ENCODE results near the gene PFN3. TPM values are rescaled to one million over a fixed set of nuclear protein-coding genes. Genes with fewer than 3 reads are reported as not detected.
"Not testable (repeated sequence)": the region's sequence is repeated elsewhere in the genome, so short reads cannot be mapped to it uniquely, and the experiment has no call there.

PFN3 gene
- total RNA-seq, 2 donors from 2014 or later: not detected

DNA sequence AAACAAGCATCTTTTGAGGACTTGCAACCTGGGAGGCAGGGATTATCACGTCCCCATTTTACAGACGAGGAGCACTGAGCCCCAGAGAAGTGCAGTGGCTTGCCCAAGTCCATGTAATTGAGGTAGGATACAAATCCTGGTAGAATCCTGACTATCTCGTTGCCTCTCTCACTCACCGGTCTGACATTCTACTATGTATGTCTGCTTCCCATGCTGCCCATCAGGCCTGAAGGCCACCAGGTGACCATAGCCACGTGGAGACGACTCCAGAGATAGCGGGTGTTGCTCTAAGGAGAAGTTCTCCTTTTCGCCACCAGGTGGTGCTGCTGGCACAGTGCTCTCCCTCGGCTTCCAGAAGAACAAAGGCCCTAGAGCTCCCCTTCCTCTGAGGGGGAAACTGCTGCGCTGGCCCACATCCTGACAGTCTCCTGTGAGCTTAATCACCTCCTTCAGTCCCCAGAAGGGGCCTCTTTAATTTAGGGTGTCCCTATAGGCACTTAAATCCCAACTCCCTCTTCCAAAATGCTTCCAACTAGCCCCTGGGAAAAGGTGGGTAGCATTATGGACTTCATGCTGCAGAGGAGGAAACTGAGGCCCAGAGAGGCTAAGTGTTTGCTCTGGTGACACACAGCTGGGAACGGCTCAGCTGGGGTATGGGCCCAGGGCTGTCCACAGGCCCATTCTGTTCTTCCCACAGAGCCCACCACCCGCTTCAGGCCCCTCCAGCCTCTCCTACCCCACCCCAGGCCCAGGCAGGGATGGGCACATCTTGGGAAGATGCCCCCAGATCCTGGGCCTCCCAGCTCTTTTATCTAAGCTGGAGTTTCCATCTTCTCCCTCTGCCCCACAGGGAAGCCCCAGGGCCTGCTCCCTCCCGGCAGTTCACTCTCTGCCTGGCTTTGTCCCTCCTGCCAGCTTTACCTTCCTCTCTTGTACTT lies 9.8 kb downstream of the PFN3 start:
- Mint-ChIP-seq H3K27ac (peak overlapping the region; percentile 19 to 78), H3K9me3 (no peaks in the 10 kb centered on the region), H3K36me3 (no peaks in the 10 kb centered on the region)
- peak; percentile 61 to 67 for ATAC-seq
- peak; percentile 86 to 93 for DNase-seq (ENCODE audit: low spot score in 2 of 2)

DNA sequence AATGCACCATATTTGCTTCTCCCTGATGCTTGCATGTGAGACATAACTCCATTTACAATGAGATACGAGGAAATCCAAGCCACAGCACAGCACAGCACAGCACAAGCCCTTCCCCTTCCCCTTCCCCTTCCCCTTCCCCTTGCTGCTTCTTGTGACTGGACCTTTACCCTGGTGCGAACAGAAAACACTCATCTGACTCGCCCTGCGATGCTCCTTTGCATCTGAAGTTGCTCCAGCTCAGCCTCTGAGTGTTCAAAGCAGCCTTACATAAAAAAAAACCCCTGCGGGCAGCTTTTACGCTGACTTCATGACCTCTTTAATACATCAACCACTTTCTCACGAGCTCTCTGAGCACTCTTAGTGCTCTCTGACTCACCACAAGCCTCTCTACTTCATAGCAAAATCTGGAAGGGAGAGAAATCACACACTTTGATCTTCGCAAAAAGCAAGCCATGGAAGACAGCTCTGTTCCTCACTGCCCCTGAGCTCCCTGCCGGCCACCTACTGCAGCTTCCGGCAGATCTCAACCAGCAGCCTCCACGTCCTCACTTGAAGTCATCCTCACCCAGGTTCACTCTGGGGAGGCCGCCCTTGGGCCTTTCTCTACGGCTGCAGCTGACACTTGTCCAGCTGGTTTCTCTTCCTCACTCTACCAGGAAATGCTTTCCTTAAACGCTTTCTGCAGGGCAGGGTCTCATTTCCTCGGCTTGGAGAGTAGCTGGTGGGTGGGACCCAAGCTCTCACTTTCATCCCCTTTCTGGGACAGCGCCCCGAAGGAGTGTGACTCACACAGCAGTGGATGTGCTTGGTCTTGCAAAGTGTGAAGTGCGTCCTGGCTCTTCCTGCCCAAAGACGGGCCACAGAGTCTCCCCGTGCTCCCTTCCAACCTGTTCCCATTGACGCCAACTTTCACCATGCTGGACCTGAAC lies 11.0 kb downstream of the PFN3 start:
- peak; percentile 61 to 64 for DNase-seq (ENCODE audit: low spot score in 2 of 2)
- Mint-ChIP-seq H3K36me3 (no peaks in the 10 kb centered on the region), H3K9me3 (no peaks in the 10 kb centered on the region), H3K27ac (peak overlapping the region; percentile 70 to 78)
- peak; percentile 81 to 88 for ATAC-seq

- H3K27ac Mint-ChIP-seq: peak overlapping the region; percentile 30 to 78
- DNase-seq (ENCODE audit: low spot score in 2 of 2) (no peak), ATAC-seq (no peak)
- no peaks in the 10 kb centered on the region for H3K9me3 Mint-ChIP-seq
- no peaks in the 10 kb centered on the region for H3K36me3 Mint-ChIP-seq
Measured at GRCh38 chr5:177388521-177389052, 11.9 kb downstream of the PFN3 start.

GRCh38 chr5:177387405-177387804 lies 13.1 kb downstream of the PFN3 start:
- no peaks in the 10 kb centered on the region for H3K9me3 Mint-ChIP-seq
- DNase-seq (ENCODE audit: low spot score in 2 of 2) (no peak), ATAC-seq (no peak)
- H3K36me3 Mint-ChIP-seq: no peaks in the 10 kb centered on the region
- H3K27ac Mint-ChIP-seq: no peak overlapping the region

DNA sequence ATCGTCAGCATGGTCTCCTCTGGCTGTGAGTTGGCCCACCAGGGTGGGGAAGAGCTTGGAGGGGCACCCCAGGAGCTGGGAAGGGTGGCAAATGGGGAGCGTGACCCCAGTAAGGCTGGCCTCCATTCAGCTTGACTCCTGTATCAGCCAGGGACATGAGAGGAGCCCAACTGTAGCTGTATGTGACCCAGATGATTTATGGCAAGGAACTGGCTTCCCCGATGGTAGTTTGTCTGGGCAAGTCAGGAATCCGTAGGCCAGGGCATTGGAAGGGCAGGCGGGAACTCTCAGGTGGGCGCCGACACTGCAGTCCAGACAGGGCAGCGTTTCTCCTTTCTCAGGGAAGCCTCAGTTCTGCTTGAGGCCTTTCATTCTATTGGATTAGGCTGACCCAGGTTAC lies 13.9 kb downstream of the PFN3 start:
- no peak overlapping the region for H3K27ac Mint-ChIP-seq
- ATAC-seq (no peak), DNase-seq (ENCODE audit: low spot score in 2 of 2) (no peak)
- H3K9me3 Mint-ChIP-seq: no peaks in the 10 kb centered on the region
- no peaks in the 10 kb centered on the region for H3K36me3 Mint-ChIP-seq

DNA sequence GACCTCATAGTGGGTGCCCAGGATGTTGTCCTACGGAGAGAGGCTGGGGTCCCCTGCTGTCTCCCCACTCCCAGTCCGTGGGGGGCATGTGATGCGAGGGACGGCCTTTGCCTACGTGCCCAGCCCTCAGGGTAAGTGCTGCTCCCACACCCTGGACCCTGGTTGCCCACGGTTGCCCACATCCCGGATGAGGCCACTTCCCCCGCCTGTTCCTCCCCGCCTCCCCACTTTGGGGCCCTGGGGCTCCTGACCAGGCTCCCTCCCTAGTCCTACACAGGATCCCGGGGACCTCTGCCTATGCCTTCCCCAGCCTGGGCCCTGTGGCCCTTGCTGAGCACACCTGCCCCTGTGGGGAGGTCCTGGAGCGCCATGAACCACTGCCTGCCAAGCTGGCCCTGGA lies 14.7 kb downstream of the PFN3 start:
- H3K9me3 Mint-ChIP-seq: no peaks in the 10 kb centered on the region
- ATAC-seq: no peak
- no peak for DNase-seq (ENCODE audit: low spot score in 2 of 2)
- H3K27ac Mint-ChIP-seq: no peak overlapping the region
- no peaks in the 10 kb centered on the region for H3K36me3 Mint-ChIP-seq

DNA sequence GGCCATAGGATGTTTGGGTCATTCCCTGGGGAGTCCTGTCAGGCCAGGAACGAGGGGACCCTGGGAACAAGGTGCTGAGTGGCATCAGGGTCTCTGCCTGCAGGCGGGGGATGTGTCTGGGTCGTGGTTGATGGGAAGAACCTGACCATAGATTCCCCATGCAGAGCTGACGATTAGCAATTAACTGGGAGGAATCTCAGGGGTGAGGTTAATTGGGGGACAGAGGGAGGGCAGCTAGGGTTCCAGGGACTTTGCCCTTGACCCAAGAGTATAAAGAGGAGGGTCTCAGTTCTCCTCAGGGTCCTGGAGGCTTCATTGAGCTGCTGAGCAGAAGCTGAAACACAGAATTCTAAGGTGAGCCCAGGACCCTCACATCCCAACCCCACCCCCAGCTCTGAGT lies 16.3 kb downstream of the PFN3 start, which contains the start of gene SLC34A1:
TSS of gene SLC34A1 (plus strand) at position 301 of the 400 bp plus-strand sequence. CDS start 1,308 bp downstream, outside the sequence.
- peak within 1 kb of the TSS; percentile 51 to 55 for H3K27ac Mint-ChIP-seq
- no peaks in the 10 kb centered on the region for H3K9me3 Mint-ChIP-seq
- no peaks in the 10 kb centered on the region for H3K36me3 Mint-ChIP-seq
- ATAC-seq (no peak), DNase-seq (ENCODE audit: low spot score in 2 of 2) (no peak)

GRCh38 chr5:177383181-177383580 lies 17.3 kb downstream of the PFN3 start:
- ATAC-seq: no peak
- no peaks in the 10 kb centered on the region for H3K36me3 Mint-ChIP-seq
- H3K9me3 Mint-ChIP-seq: no peaks in the 10 kb centered on the region

GRCh38 chr5:177382423-177383029 lies 17.9 kb downstream of the PFN3 start:
- peak; percentile 34 to 51 for ATAC-seq
- DNase-seq (ENCODE audit: low spot score in 2 of 2): peak in 1 of 2 donors; percentile 41

More at GRCh38 chr5:177383181-177383580, 17.3 kb downstream of the PFN3 start:
- DNase-seq (ENCODE audit: low spot score in 2 of 2): no peak
- peak overlapping the region in 1 of 2 donors; percentile 55 for H3K27ac Mint-ChIP-seq

GRCh38 chr5:177380805-177381126 lies 19.7 kb downstream of the PFN3 start:
- Mint-ChIP-seq H3K9me3 (no peaks in the 10 kb centered on the region), H3K36me3 (no peaks in the 10 kb centered on the region), H3K27ac (no peak overlapping the region)
- DNase-seq (ENCODE audit: low spot score in 2 of 2): no peak
- no peak for ATAC-seq

More at GRCh38 chr5:177382423-177383029, 17.9 kb downstream of the PFN3 start:
- Mint-ChIP-seq H3K36me3 (no peaks in the 10 kb centered on the region), H3K9me3 (no peaks in the 10 kb centered on the region), H3K27ac (peak overlapping the region; percentile 55 to 68)

DNA sequence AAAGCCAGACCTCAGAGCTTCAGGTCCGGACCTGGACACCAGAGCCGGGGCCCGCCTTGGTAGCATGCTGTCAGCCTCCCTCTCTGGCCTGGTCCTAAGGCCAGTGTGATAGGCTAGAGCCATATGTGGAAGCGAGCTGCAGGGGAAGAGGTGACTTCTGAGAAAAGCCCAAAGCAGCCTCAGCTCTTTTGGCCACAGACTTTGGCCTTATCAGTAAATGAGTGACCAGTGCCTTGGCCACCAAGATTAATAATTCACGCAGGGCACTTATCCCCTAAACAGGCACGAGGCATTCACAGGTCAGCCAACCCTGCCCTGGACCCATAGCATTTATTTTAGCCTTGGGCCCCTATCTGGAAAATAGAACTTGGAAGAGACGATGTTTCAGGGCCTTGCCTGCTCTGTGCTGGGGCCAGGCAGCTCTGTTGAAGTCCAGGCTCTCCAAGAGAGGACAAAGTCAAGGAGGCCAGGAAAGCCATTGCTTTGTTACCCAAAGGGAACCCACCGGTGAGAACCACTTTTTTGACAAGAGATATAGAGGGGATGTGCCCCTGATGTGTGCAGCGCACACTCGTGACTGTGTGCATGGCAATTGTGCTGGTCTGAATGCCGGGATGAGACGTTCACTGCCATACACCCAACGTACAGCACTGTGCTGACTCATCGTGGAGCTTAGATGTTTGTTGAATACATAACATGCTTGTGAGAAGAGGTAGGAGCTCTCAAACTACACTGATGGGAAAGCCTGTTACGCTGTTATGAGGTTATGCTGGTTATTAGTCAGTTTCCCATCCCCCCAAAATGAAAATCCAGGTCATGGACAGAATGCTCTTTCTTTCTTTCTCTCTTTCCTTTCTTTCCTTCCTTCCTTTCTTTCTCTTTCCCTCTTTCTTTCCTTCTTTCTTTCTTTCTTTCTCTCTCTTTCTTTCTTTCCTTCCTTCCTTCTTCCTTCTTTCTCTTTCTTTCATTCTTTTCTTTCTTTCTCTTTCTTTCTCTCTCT lies 21.3 kb downstream of the PFN3 start:
- peak; percentile 84 to 99 for ATAC-seq
- Mint-ChIP-seq H3K9me3 (no peaks in the 10 kb centered on the region), H3K36me3 (no peaks in the 10 kb centered on the region), H3K27ac (peak overlapping the region; percentile 31 to 75)
- peak in 1 of 2 donors; percentile 60 for DNase-seq (ENCODE audit: low spot score in 2 of 2)

GRCh38 chr5:177377851-177378776 lies 22.3 kb downstream of the PFN3 start:
- ATAC-seq: no peak
- peak overlapping the region; percentile 65 to 68 for H3K27ac Mint-ChIP-seq
- no peak for DNase-seq (ENCODE audit: low spot score in 2 of 2)

DNA sequence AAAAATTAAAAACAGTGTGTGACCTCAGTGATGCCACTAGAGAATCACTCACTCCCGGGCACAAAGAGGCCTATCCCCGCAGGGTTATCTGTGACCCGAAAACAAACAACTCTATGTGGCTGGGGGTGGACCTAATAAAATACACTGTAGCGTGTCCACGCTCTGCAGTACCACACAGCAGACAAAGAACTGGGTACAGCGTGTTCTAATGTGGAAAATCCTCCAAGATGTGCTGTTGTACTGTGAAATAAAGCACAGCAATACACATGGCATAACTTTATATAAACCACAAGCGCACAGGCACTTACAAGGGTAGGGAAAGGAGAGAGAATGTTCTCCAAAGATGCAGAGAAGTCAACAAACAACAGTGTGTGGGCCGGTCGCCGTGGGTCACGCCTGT lies 24.4 kb downstream of the PFN3 start:
- H3K9me3 Mint-ChIP-seq: no peaks in the 10 kb centered on the region
- H3K36me3 Mint-ChIP-seq: peaks cover 0 to 6% of the 10 kb centered on the region in 2 donors

More at GRCh38 chr5:177377851-177378776, 22.3 kb downstream of the PFN3 start:
- peaks cover 0 to 6% of the 10 kb centered on the region in 2 donors for H3K36me3 Mint-ChIP-seq
- no peaks in the 10 kb centered on the region for H3K9me3 Mint-ChIP-seq

GRCh38 chr5:177375516-177375915 lies 24.9 kb downstream of the PFN3 start:
- not testable (repeated sequence) for H3K9me3 Mint-ChIP-seq; DNase-seq (ENCODE audit: low spot score in 2 of 2); H3K36me3 Mint-ChIP-seq; ATAC-seq; H3K27ac Mint-ChIP-seq

More for the DNA sequence above, 24.4 kb downstream of the PFN3 start:
- DNase-seq (ENCODE audit: low spot score in 2 of 2) (no peak), ATAC-seq (no peak)
- no peak overlapping the region for H3K27ac Mint-ChIP-seq

All from activated naive CD4-positive, alpha-beta T cell treated with anti-CD3 and anti-CD28 coated beads, Interleukin-2, amount 50 U/mL, for 72 hours (primary cell).